Hepatocyte (in vitro differentiated cells): ENCODE results near the gene PDE8B.

Experiments used
- CTCF ChIP-seq: fragments of 200-600 bp; sonication (generic); IDR thresholded peaks from 2 replicates; pipeline ENCODE4 v1.5.1; 2016; ENCODE audit warnings: antibody characterized with exemption, mild to moderate bottlenecking; ENCODE audit not compliant: poor library complexity
- EZH2 ChIP-seq: fragments of 200-600 bp; sonication (generic); IDR thresholded peaks from 2 replicates; pipeline ENCODE4 v1.6.1; 2016; ENCODE audit warnings: antibody characterized with exemption, mild to moderate bottlenecking, borderline replicate concordance
- EZH2phosphoT487 ChIP-seq: fragments of 200-600 bp; sonication (generic); IDR thresholded peaks from one replicate; pipeline ENCODE4 v1.6.1; 2018; ENCODE audit warnings: antibody characterized with exemption, mild to moderate bottlenecking, low read depth, moderate library complexity; ENCODE audit not compliant: unreplicated experiment, severe bottlenecking

GRCh38 chr5:77420940-77421339, 210.5 kb downstream of the PDE8B start:
- TF ChIP-seq CTCF: no peak
- TF ChIP-seq EZH2phosphoT487: no peak
- no peak for TF ChIP-seq EZH2
